HepG2 (cell line): ENCODE results near the gene CSTF1. TPM values are rescaled to one million over a fixed set of nuclear protein-coding genes. Genes with fewer than 3 reads are reported as not detected.

Source experiments
- ATAC-seq: fragments of 200-7000 bp; cut with Tn5 transposase; 3 replicates; pipeline ENCODE4 v1.9.1; 2020; ENCODE audit warnings: mild to moderate bottlenecking, moderate library complexity
- BruUV-seq: library from RNA; stranded (reverse); fragments of 400-500 nt; replicated peaks from 2 replicates; lab custom pipeline; 2021; lab: Mats Ljungman, UMichigan
- CTCF ChIA-PET: fragments of 300-600 bp; formaldehyde crosslinking; extraction: SDS; loops from one replicate; lab custom pipeline; 2021; ENCODE audit warnings: low total read pairs, inconsistent platforms, low intra/inter-chr PET ratio; lab: Yijun Ruan, JAX
- POLR2A ChIA-PET: fragments of 350-600 bp; sonication (Branson Sonifier 250); formaldehyde crosslinking; loops from one replicate; lab custom pipeline; 2020; ENCODE audit warnings: antibody characterized with exemption, inconsistent platforms; lab: Yijun Ruan, JAX
- DNase-seq: peaks from one replicate; pipeline ENCODE4 v3.0.0-alpha.2; 2015; ENCODE audit warnings: low spot score
- FAIRE-seq: peaks from 3 replicates; lab custom pipeline; 2011; peaks lifted over from hg19 to GRCh38; lab: Jason Lieb, UNC
- H2AFZ ChIP-seq: one replicate; pipeline ENCODE4 v1.6.1; 2011; ENCODE audit warnings: low read length, inconsistent platforms
- H3K27ac ChIP-seq: fragments of 300-600 bp; 3 replicates; pipeline ENCODE4 v1.8.0; 2011; ENCODE audit warnings: mixed run types, mild to moderate bottlenecking, mixed read lengths, low read length, inconsistent platforms; ENCODE audit not compliant: insufficient read depth; ENCODE audit errors: extremely low read length
- H3K27me3 ChIP-seq, 2 experiments: fragments of 200-600 bp in 1 of 2; 2 replicates in 1 of 2; 3 replicates in 1 of 2; pipeline versions ENCODE4 v1.6.0 to v1.8.0; 2011; ENCODE audit warnings: low read length in 2 of 2, mild to moderate bottlenecking in 2 of 2, moderate library complexity in 2 of 2, inconsistent platforms in 1 of 2; ENCODE audit not compliant: insufficient read depth in 2 of 2, control insufficient read depth in 1 of 2
- H3K36me3 ChIP-seq, 2 experiments: fragments of 200-600 bp in 1 of 2; replicated peaks in 1 of 2; 2 replicates in 1 of 2; 3 replicates in 1 of 2; pipeline versions ENCODE4 v1.5.1 to v1.8.0; 2011; ENCODE audit warnings: low read length in 2 of 2, inconsistent platforms in 1 of 2; ENCODE audit not compliant: insufficient read depth in 2 of 2, control insufficient read depth in 1 of 2
- H3K4me1 ChIP-seq: 2 replicates; pipeline ENCODE4 v1.5.1; 2012; ENCODE audit warnings: low read length, inconsistent platforms; ENCODE audit not compliant: insufficient read depth
- H3K4me2 ChIP-seq: 2 replicates; pipeline ENCODE4 v1.6.0; 2011; ENCODE audit warnings: low read depth, low read length, inconsistent platforms
- H3K4me3 ChIP-seq, 3 experiments: fragments of 200-600 bp in 1 of 3; sonication (generic), shearing (Covaris generic) in 1 of 3; replicated peaks in 1 of 3; 2 replicates each; pipeline ENCODE4 v1.5.1; 2011 to 2016; ENCODE audit warnings: low read length in 3 of 3, inconsistent platforms in 2 of 3, low read depth in 2 of 3, mild to moderate bottlenecking in 2 of 3, control low read depth in 1 of 3, mixed read lengths in 1 of 3; ENCODE audit not compliant: insufficient read depth in 1 of 3
- H3K79me2 ChIP-seq: one replicate; pipeline ENCODE4 v1.6.1; 2011; ENCODE audit warnings: low read length, inconsistent platforms; ENCODE audit not compliant: insufficient read depth
- H3K9ac ChIP-seq: 2 replicates; pipeline ENCODE4 v1.6.0; 2011; ENCODE audit warnings: mild to moderate bottlenecking, low read depth, low read length, inconsistent platforms; ENCODE audit not compliant: insufficient read depth
- H3K9me3 ChIP-seq: 2 replicates; pipeline ENCODE4 v1.5.1; 2012; ENCODE audit warnings: mild to moderate bottlenecking, low read length
- H4K20me1 ChIP-seq: 2 replicates; pipeline ENCODE4 v1.6.0; 2011; ENCODE audit warnings: inconsistent platforms, mild to moderate bottlenecking, low read length, moderate library complexity; ENCODE audit not compliant: insufficient read depth
- HMGXB3 ChIP-seq: sonication (generic); formaldehyde crosslinking; IDR thresholded peaks from 2 replicates; pipeline ENCODE4 v1.4.0; 2020; ENCODE audit warnings: missing genetic modification reagents, borderline replicate concordance
- KLF15 ChIP-seq: sonication (generic); formaldehyde crosslinking; IDR thresholded peaks from 2 replicates; pipeline ENCODE4 v1.8.1; 2023; ENCODE audit warnings: borderline replicate concordance, mild to moderate bottlenecking, inconsistent platforms, missing genetic modification reagents, mixed read lengths
- NAIF1 ChIP-seq: sonication (generic); formaldehyde crosslinking; IDR thresholded peaks from 2 replicates; pipeline ENCODE4 v1.5.0; 2020; ENCODE audit warnings: mild to moderate bottlenecking, missing genetic modification reagents, borderline replicate concordance
- NONO ChIP-seq, 2 experiments: fragments of 450-650 bp in 1 of 2; sonication (generic) in 1 of 2; formaldehyde crosslinking in 1 of 2; IDR thresholded peaks in 1 of 2; conservative IDR thresholded peaks in 1 of 2; 2 replicates each; pipeline versions ENCODE4 v1.6.1 to v1.8.0; 2017 to 2022; ENCODE audit warnings: mild to moderate bottlenecking in 1 of 2, missing genetic modification reagents in 1 of 2, moderate library complexity in 1 of 2
- PAX8 ChIP-seq: sonication (generic); formaldehyde crosslinking; IDR thresholded peaks from 2 replicates; pipeline ENCODE4 v1.8.0; 2022; ENCODE audit warnings: mild to moderate bottlenecking, missing genetic modification reagents, borderline replicate concordance
- SAFB2 ChIP-seq: sonication (generic); formaldehyde crosslinking; IDR thresholded peaks from 2 replicates; pipeline ENCODE4 v1.5.1; 2020; ENCODE audit warnings: missing genetic modification reagents, low read depth, mild to moderate bottlenecking, borderline replicate concordance
- TAF15 ChIP-seq: fragments of 200-400 bp; formaldehyde crosslinking; IDR thresholded peaks from one replicate; pipeline ENCODE4 v1.6.1; 2018; ENCODE audit warnings: mild to moderate bottlenecking, low read depth, low read length; ENCODE audit not compliant: poor library complexity, severe bottlenecking
- ZBTB14 ChIP-seq: sonication (generic); formaldehyde crosslinking; IDR thresholded peaks from 2 replicates; pipeline ENCODE4 v1.4.0; 2020; ENCODE audit warnings: missing genetic modification reagents
- ZMYM4 ChIP-seq: sonication (generic); formaldehyde crosslinking; IDR thresholded peaks from 2 replicates; pipeline ENCODE4 v1.8.1; 2023; ENCODE audit warnings: mild to moderate bottlenecking, missing genetic modification reagents
- ZNF580 ChIP-seq: IDR thresholded peaks from 2 replicates; pipeline ENCODE4 v1.6.1; 2016; ENCODE audit warnings: low read depth, borderline replicate concordance
- WGBS: methylation state at CpG from one replicate; pipeline ENCODE4 v1.1.6; 2017; ENCODE audit warnings: low lambda C conversion rate; 5-methylcytosine and 5-hydroxymethylcytosine counted together
- in situ Hi-C: cut with HindIII; loops from 2 replicates; pipeline ENCODE4 v1.10.0; 2017; ENCODE audit warnings: low pct_unique_long_range_greater_than_20kb; ENCODE audit not compliant: extremely low pct_ligation_motif_present
- intact Hi-C: fragments of 100-400 bp; cut with micrococcal nuclease; formaldehyde crosslinking; loops from one replicate; pipeline ENCODE4 v1.10.0; 2022; ENCODE audit not compliant: unreplicated experiment
- polyA plus RNA-seq, 8 experiments: library from polyadenylated mRNA; depleted of rRNA in 3 of 8; stranded (reverse) in 7 of 8; unstranded in 1 of 8; fragments of >200 nt; fragmentation: Illumina TruSeq in 4 of 8; extraction: Trizol in 4 of 8; gene quantifications; 2 replicates each; pipeline versions ENCODE4 v1.2.1 to v1.2.3, GENCODE V29; 2011 to 2016; ENCODE audit warnings: low read depth in 4 of 8, missing spikeins in 1 of 8, mixed read lengths in 1 of 8; ENCODE audit not compliant: insufficient read depth in 1 of 8
- total RNA-seq, 5 experiments: library from RNA; depleted of rRNA; stranded (reverse); fragments of >200 nt; fragmentation: Illumina TruSeq; extraction: Trizol; gene quantifications; 2 replicates each; pipeline ENCODE4 v1.2.3, GENCODE V29; 2016; ENCODE audit warnings: low read depth in 1 of 5
- TF ChIP-seq, protein P1 (sequence below): IDR thresholded peaks from 2 replicates; pipeline ENCODE4 v1.6.1; 2012; ENCODE audit warnings: inconsistent platforms
- TF ChIP-seq, protein P2 (sequence below): IDR thresholded peaks from 2 replicates; pipeline ENCODE4 v1.6.1; 2016; ENCODE audit warnings: missing biosample characterization, missing genetic modification reagents, low read depth
- TF ChIP-seq, protein P3 (sequence below): sonication (generic); formaldehyde crosslinking; IDR thresholded peaks from 2 replicates; pipeline ENCODE4 v1.4.0; 2020; ENCODE audit warnings: mild to moderate bottlenecking, missing genetic modification reagents

Gene CSTF1
- total and polyA plus RNA-seq, 2 of the 13 experiments (the other 11 are each of a cell fraction or from before 2014, with no cell fraction given), result 70.9 to 100 TPM

DNA sequence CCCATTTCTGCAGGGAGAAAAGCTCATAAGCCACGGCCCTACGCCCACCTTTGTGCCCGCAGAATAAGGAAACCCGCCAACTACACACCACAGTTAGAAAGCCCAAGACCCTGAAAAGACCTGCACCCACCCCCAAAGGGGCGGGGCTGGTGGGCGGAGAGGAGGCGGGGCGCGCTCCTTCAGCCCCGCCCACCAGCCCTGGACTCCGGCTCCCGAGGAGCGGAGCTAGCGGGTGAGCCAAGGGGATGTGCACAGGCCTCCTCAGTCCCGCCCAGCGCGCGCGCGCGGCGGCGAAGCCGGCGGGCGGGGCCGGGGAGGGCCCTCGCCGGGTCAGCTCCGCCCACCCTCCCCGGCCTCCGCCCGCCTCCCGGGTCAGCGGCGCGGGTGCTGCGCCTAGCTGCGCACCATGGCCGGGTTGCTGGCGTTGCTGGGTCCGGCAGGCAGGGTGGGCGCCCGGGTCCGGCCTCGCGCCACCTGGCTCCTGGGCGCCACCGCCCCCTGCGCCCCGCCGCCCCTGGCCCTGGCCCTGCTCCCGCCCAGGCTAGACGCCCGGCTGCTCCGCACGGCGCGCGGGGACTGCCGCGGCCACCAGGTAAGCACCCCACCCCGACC lies 33.7 kb upstream of the CSTF1 start, which contains the start of gene FAM210B:
Gene FAM210B (plus strand): TSS at position 375 of the 612 bp plus-strand sequence. CDS start 32 bp downstream, at position 407.
- ATAC-seq (peak; percentile 83), FAIRE-seq (no peak), DNase-seq (peak; percentile 90)
- Histone ChIP-seq H4K20me1 (no peaks in the 10 kb centered on the region; the same call in 1 of the 2 replicates), H3K79me2 (peaks cover 11% of the 10 kb centered on the region), H3K36me3 (peaks cover 0 to under 1% of the 10 kb centered on the region in 2 experiments; a peak in 1 of 5 replicates), H3K9me3 (no peaks in the 10 kb centered on the region), H3K4me1 (peaks cover 26% of the 10 kb centered on the region), H3K27me3 (no peaks in the 10 kb centered on the region; a peak in 1 of 5 replicates), H3K27ac (peak within 1 kb of the TSS; percentile 76), H2AFZ (peak within 1 kb of the TSS; percentile 44), H3K9ac (peak within 1 kb of the TSS; percentile 93), H3K4me2 (peak within 1 kb of the TSS; percentile 92), H3K4me3 (peak within 1 kb of the TSS; percentile 83 to 94 (median 93))
- POLR2A ChIA-PET, result interaction anchor here (0.7 to 5.9 kb wide), 8 partner anchors 10 to 887 kb away, joined by 3 to 91 read pairs (median 3); partner anchors contain the start of genes AURKA and CSTF1
- in situ Hi-C loops (loop anchor here (10.0 kb wide), 1 partner anchor 114 kb away; the partner anchor contains the start of gene MC3R), intact Hi-C loops (no loop called here)
- WGBS, result 1% methylated on average over 24 of the region's 63 CpGs
- CTCF ChIA-PET, result no interaction called here
- no TSS peak for BruUV-seq
- TF ChIP-seq ZNF580 (CRISPR knock-in tag) (no peak), TAF15 (no peak), KLF15 (CRISPR knock-in tag) (0 out of 2 replicates have a peak, but pooled peaks have one; percentile 22), ZBTB14 (CRISPR knock-in tag) (peak; percentile 59), SAFB2 (0 out of 2 replicates have a peak, but pooled peaks have one; percentile 20), NONO (IDR thresholded peaks at IDR 0.05) (no peak), NONO (CRISPR knock-in tag; conservative IDR thresholded peaks at IDR 0.05) (0 out of 2 replicates have a peak, but pooled peaks have one; percentile 25), ZMYM4 (CRISPR knock-in tag) (peak; percentile 11; the same call in 1 of the 2 replicates), NAIF1 (no peak), PAX8 (CRISPR knock-in tag) (peak; percentile 34; the same call in 1 of the 2 replicates), HMGXB3 (CRISPR knock-in tag) (0 out of 2 replicates have a peak, but pooled peaks have one; percentile 39)
- TF ChIP-seq, protein P1, sequence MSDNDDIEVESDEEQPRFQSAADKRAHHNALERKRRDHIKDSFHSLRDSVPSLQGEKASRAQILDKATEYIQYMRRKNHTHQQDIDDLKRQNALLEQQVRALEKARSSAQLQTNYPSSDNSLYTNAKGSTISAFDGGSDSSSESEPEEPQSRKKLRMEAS, result peak; percentile 17; the same call in 1 of the 2 replicates
- TF ChIP-seq, protein P2, sequence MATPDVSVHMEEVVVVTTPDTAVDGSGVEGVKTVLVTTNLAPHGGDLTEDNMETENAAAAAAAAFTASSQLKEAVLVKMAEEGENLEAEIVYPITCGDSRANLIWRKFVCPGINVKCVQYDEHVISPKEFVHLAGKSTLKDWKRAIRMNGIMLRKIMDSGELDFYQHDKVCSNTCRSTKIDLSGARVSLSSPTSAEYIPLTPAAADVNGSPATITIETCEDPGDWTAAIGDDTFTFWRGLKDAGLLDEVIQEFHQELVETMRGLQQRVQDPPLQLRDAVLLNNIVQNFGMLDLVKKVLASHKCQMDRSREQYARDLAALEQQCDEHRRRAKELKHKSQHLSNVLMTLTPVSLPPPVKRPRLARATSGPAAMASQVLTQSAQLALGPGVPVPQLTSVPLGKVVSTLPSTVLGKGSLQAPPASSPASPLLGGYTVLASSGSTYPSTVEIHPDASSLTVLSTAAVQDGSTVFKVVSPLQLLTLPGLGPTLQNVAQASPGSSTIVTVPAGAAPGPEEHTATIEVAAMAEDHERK (CRISPR knock-in tag), result no peak
- TF ChIP-seq, protein P3, sequence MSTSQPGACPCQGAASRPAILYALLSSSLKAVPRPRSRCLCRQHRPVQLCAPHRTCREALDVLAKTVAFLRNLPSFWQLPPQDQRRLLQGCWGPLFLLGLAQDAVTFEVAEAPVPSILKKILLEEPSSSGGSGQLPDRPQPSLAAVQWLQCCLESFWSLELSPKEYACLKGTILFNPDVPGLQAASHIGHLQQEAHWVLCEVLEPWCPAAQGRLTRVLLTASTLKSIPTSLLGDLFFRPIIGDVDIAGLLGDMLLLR (CRISPR knock-in tag), result no peak
